Measurements from ENCODE around the gene ZNF586.
A peak's percentile ranks its signal among the peaks of the same experiment; 100 is the strongest.
"Not testable (repeated sequence)": the region's sequence is repeated elsewhere in the genome, so short reads cannot be mapped to it uniquely, and the experiment has no call there.

Gene ZNF586

GRCh38 chr19:57820599-57820998 lies 51.1 kb downstream of the ZNF586 start:
- H3K4me1 ChIP-seq (ENCODE audit: control insufficient read depth in 5 of 5, insufficient read depth in 5 of 5, low read length in 5 of 5), result peaks cover 0 to 17% (median 15%) of the 10 kb centered on the region in 5 donors
- peak overlapping the region; percentile 86 to 99 (median 97) for H3K4me3 ChIP-seq (ENCODE audit: low read depth in 1 of 5, low read length in 5 of 5)
- H3K9ac ChIP-seq (ENCODE audit: low read length in 5 of 5), result peak overlapping the region in 4 of 5 donors; percentile 72 to 100 (median 98)
- H3K36me3 ChIP-seq (ENCODE audit: control insufficient read depth in 5 of 5, insufficient read depth in 5 of 5, low read length in 5 of 5), result no peaks in the 10 kb centered on the region
- no peak overlapping the region for H3K27ac ChIP-seq (ENCODE audit: low read depth, low read length)
- no peaks in the 10 kb centered on the region for H3K9me3 ChIP-seq (ENCODE audit: control insufficient read depth in 5 of 5, low read length in 5 of 5)
- H3K27me3 ChIP-seq (ENCODE audit: control insufficient read depth in 5 of 5, insufficient read depth in 4 of 5, low read length in 5 of 5), result no peaks in the 10 kb centered on the region

- not testable (repeated sequence) for H3K9me3 ChIP-seq (ENCODE audit: control insufficient read depth in 5 of 5, low read length in 5 of 5); H3K36me3 ChIP-seq (ENCODE audit: control insufficient read depth in 5 of 5, insufficient read depth in 5 of 5, low read length in 5 of 5); H3K27me3 ChIP-seq (ENCODE audit: control insufficient read depth in 5 of 5, insufficient read depth in 4 of 5, low read length in 5 of 5); H3K27ac ChIP-seq (ENCODE audit: low read depth, low read length)
- Histone ChIP-seq H3K4me1 (ENCODE audit: control insufficient read depth in 5 of 5, insufficient read depth in 5 of 5, low read length in 5 of 5) (peaks cover 0 to 17% (median 15%) of the 10 kb centered on the region in 5 donors), H3K4me3 (ENCODE audit: low read depth in 1 of 5, low read length in 5 of 5) (peak overlapping the region in 1 of 5 donors; percentile 97), H3K9ac (ENCODE audit: low read length in 5 of 5) (peak overlapping the region in 2 of 5 donors; percentile 72 to 100)
These were observed 51.6 kb downstream of the ZNF586 start for GRCh38 chr19:57821095-57821494.

GRCh38 chr19:57821501-57821900 lies 52.0 kb downstream of the ZNF586 start:
- H3K4me3 ChIP-seq (ENCODE audit: low read depth in 1 of 5, low read length in 5 of 5); H3K36me3 ChIP-seq (ENCODE audit: control insufficient read depth in 5 of 5, insufficient read depth in 5 of 5, low read length in 5 of 5); H3K27me3 ChIP-seq (ENCODE audit: control insufficient read depth in 5 of 5, insufficient read depth in 4 of 5, low read length in 5 of 5); H3K27ac ChIP-seq (ENCODE audit: low read depth, low read length); H3K9ac ChIP-seq (ENCODE audit: low read length in 5 of 5); H3K9me3 ChIP-seq (ENCODE audit: control insufficient read depth in 5 of 5, low read length in 5 of 5): not testable (repeated sequence)
- H3K4me1 ChIP-seq (ENCODE audit: control insufficient read depth in 5 of 5, insufficient read depth in 5 of 5, low read length in 5 of 5), result peaks cover 0 to 17% (median 15%) of the 10 kb centered on the region in 5 donors

- H3K27me3 ChIP-seq (ENCODE audit: control insufficient read depth in 5 of 5, insufficient read depth in 4 of 5, low read length in 5 of 5); H3K9ac ChIP-seq (ENCODE audit: low read length in 5 of 5); H3K36me3 ChIP-seq (ENCODE audit: control insufficient read depth in 5 of 5, insufficient read depth in 5 of 5, low read length in 5 of 5); H3K4me3 ChIP-seq (ENCODE audit: low read depth in 1 of 5, low read length in 5 of 5); H3K27ac ChIP-seq (ENCODE audit: low read depth, low read length); H3K9me3 ChIP-seq (ENCODE audit: control insufficient read depth in 5 of 5, low read length in 5 of 5): not testable (repeated sequence)
- H3K4me1 ChIP-seq (ENCODE audit: control insufficient read depth in 5 of 5, insufficient read depth in 5 of 5, low read length in 5 of 5), result peaks cover 0 to 17% (median 15%) of the 10 kb centered on the region in 5 donors
These were observed 53.7 kb downstream of the ZNF586 start for GRCh38 chr19:57823155-57823554.

GRCh38 chr19:57823608-57824007 lies 54.1 kb downstream of the ZNF586 start:
- H3K9me3 ChIP-seq (ENCODE audit: control insufficient read depth in 5 of 5, low read length in 5 of 5); H3K9ac ChIP-seq (ENCODE audit: low read length in 5 of 5); H3K27me3 ChIP-seq (ENCODE audit: control insufficient read depth in 5 of 5, insufficient read depth in 4 of 5, low read length in 5 of 5); H3K36me3 ChIP-seq (ENCODE audit: control insufficient read depth in 5 of 5, insufficient read depth in 5 of 5, low read length in 5 of 5); H3K4me3 ChIP-seq (ENCODE audit: low read depth in 1 of 5, low read length in 5 of 5); H3K27ac ChIP-seq (ENCODE audit: low read depth, low read length): not testable (repeated sequence)
- peaks cover 0 to 17% (median 15%) of the 10 kb centered on the region in 5 donors for H3K4me1 ChIP-seq (ENCODE audit: control insufficient read depth in 5 of 5, insufficient read depth in 5 of 5, low read length in 5 of 5)

- no peaks in the 10 kb centered on the region for H3K9me3 ChIP-seq (ENCODE audit: control insufficient read depth in 5 of 5, low read length in 5 of 5)
- no peaks in the 10 kb centered on the region for H3K36me3 ChIP-seq (ENCODE audit: control insufficient read depth in 5 of 5, insufficient read depth in 5 of 5, low read length in 5 of 5)
- H3K27me3 ChIP-seq (ENCODE audit: control insufficient read depth in 5 of 5, insufficient read depth in 4 of 5, low read length in 5 of 5), result no peaks in the 10 kb centered on the region
- no peak overlapping the region for H3K27ac ChIP-seq (ENCODE audit: low read depth, low read length)
- H3K4me3 ChIP-seq (ENCODE audit: low read depth in 1 of 5, low read length in 5 of 5), result no peak overlapping the region
- peaks cover 0 to 11% (median 10%) of the 10 kb centered on the region in 5 donors for H3K4me1 ChIP-seq (ENCODE audit: control insufficient read depth in 5 of 5, insufficient read depth in 5 of 5, low read length in 5 of 5)
- no peak overlapping the region for H3K9ac ChIP-seq (ENCODE audit: low read length in 5 of 5)
These were observed 56.0 kb downstream of the ZNF586 start for GRCh38 chr19:57825511-57825910.

GRCh38 chr19:57829316-57829715 lies 59.8 kb downstream of the ZNF586 start:
- H3K27me3 ChIP-seq (ENCODE audit: control insufficient read depth in 5 of 5, insufficient read depth in 4 of 5, low read length in 5 of 5), result no peaks in the 10 kb centered on the region
- H3K4me3 ChIP-seq (ENCODE audit: low read depth in 1 of 5, low read length in 5 of 5), result no peak overlapping the region
- H3K9ac ChIP-seq (ENCODE audit: low read length in 5 of 5), result no peak overlapping the region
- no peaks in the 10 kb centered on the region for H3K9me3 ChIP-seq (ENCODE audit: control insufficient read depth in 5 of 5, low read length in 5 of 5)
- H3K4me1 ChIP-seq (ENCODE audit: control insufficient read depth in 5 of 5, insufficient read depth in 5 of 5, low read length in 5 of 5), result peaks cover 0 to 7% (median 6%) of the 10 kb centered on the region in 5 donors
- H3K27ac ChIP-seq (ENCODE audit: low read depth, low read length), result no peak overlapping the region
- H3K36me3 ChIP-seq (ENCODE audit: control insufficient read depth in 5 of 5, insufficient read depth in 5 of 5, low read length in 5 of 5), result no peaks in the 10 kb centered on the region

- Histone ChIP-seq H3K9ac (ENCODE audit: low read length in 5 of 5) (peak within 1 kb of the TSS in 2 of 5 donors; percentile 21 to 54), H3K27me3 (ENCODE audit: control insufficient read depth in 5 of 5, insufficient read depth in 4 of 5, low read length in 5 of 5) (no peaks in the 10 kb centered on the region), H3K27ac (ENCODE audit: low read depth, low read length) (no peak within 1 kb of the TSS), H3K4me1 (ENCODE audit: control insufficient read depth in 5 of 5, insufficient read depth in 5 of 5, low read length in 5 of 5) (peaks cover 0 to 7% (median 6%) of the 10 kb centered on the region in 5 donors), H3K9me3 (ENCODE audit: control insufficient read depth in 5 of 5, low read length in 5 of 5) (no peaks in the 10 kb centered on the region), H3K4me3 (ENCODE audit: low read depth in 1 of 5, low read length in 5 of 5) (peak within 1 kb of the TSS; percentile 52 to 78 (median 62)), H3K36me3 (ENCODE audit: control insufficient read depth in 5 of 5, insufficient read depth in 5 of 5, low read length in 5 of 5) (no peaks in the 10 kb centered on the region)
These were observed 60.7 kb downstream of the ZNF586 start, which contains the start of gene ZNF587B for GRCh38 chr19:57830071-57830602. TSS of gene ZNF587B (plus strand) at chr19:57830299. CDS start at chr19:57830529, 230 bp downstream.

Measured in subcutaneous abdominal adipose tissue (tissue), 5 donors.